PFSK-1 (cell line): ENCODE data around the gene KBTBD6.

Source experiments
- FOXP2 ChIP-seq: optimal IDR thresholded peaks from 2 replicates; pipeline ENCODE3; 2011; ENCODE audit warnings: borderline replicate concordance, control low read depth, inconsistent platforms; ENCODE audit not compliant: insufficient read depth; ENCODE audit errors: extremely low read length, extremely low read depth
- POLR2AphosphoS5 ChIP-seq: IDR thresholded peaks from 2 replicates; pipeline ENCODE4 v1.6.1; 2012; ENCODE audit warnings: low read depth, mild to moderate bottlenecking, control low read depth, low read length, moderate library complexity
- REST ChIP-seq, 2 experiments: IDR thresholded peaks; 2 replicates each; pipeline versions ENCODE4 v1.6.1 to v1.8.0; 2011 to 2012; ENCODE audit warnings: low read depth in 2 of 2, low read length in 2 of 2, control low read depth in 1 of 2, inconsistent platforms in 1 of 2, mild to moderate bottlenecking in 1 of 2, moderate library complexity in 1 of 2; ENCODE audit not compliant: insufficient read depth in 1 of 2
- SIN3A ChIP-seq: IDR thresholded peaks from 2 replicates; pipeline ENCODE4 v1.6.1; 2012; ENCODE audit warnings: mild to moderate bottlenecking, low read length, moderate library complexity, borderline replicate concordance; ENCODE audit not compliant: insufficient read depth
- TAF1 ChIP-seq: IDR thresholded peaks from 2 replicates; pipeline ENCODE4 v1.6.1; 2012; ENCODE audit warnings: low read length, control low read depth, borderline replicate concordance; ENCODE audit not compliant: insufficient read depth

- TF ChIP-seq REST (IDR thresholded peaks at IDR 0.05; ENCODE audit: insufficient read depth in 1 of 2, low read depth in 2 of 2, low read length in 2 of 2) (no peak), TAF1 (no peak), FOXP2 (no peak), POLR2AphosphoS5 (no peak), SIN3A (no peak)
Measured at GRCh38 chr13:41150058-41150457, 17.5 kb upstream of the KBTBD6 start.
